Measurements from ENCODE around the gene RAPGEF3. TPM values are rescaled to one million over a fixed set of nuclear protein-coding genes. Genes with fewer than 3 reads are reported as not detected.

RAPGEF3 gene
- total RNA-seq, 1 experiment from 2014 or later, result 8.2 TPM

DNA sequence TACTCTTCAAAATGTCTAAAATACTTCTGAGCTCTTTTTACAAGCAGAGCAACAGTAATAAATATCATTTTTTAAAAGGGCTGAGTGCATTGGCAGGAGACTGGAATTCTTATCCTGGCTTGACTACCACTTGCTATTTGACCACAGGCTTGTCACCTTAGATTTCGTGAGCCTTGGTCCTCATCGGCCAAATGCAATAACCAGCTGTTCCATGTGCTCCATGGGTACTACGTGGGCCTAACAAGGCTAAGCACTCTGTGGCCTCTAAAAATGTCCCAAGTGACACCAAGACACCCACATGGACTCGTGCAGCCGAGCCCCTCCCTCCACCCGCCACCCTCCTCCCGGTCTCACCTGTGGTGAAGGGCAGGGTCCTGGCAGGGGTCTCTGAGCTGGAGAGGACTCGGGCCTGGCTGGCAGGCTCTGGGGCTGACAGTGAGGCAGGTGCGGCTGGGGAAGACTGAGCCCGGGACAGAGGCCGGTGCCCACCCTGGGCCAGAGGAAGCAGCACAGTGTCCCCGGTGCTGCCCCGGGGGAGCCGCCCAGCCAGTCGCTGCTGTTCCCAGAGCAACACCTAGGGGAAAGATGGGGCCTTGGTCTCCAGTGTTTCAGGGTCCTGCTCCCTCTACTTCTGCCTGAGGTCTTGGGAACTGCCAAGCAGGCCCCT, 34.5 kb upstream of the RAPGEF3 start:
- CTCF ChIA-PET, result interaction anchor here (0.7 kb wide), 1 partner anchor 75 kb away, joined by 3 read pairs; no protein-coding TSS in a partner anchor
- Mint-ChIP-seq H3K27ac (ENCODE audit: unreplicated experiment) (no peak overlapping the region), H3K4me1 (ENCODE audit: low read depth, unreplicated experiment) (no peaks in the 10 kb centered on the region), H3K9me3 (ENCODE audit: low read depth, unreplicated experiment) (no peaks in the 10 kb centered on the region), H3K36me3 (ENCODE audit: insufficient read depth, unreplicated experiment) (peaks cover 22% of the 10 kb centered on the region), H3K4me3 (ENCODE audit: low read depth, unreplicated experiment) (no peak overlapping the region), H3K27me3 (ENCODE audit: unreplicated experiment) (no peaks in the 10 kb centered on the region)
- BruUV-seq (replicated peaks), result no TSS peak
- no peak for DNase-seq
- intact Hi-C loops (cut with micrococcal nuclease; ENCODE audit: unreplicated experiment), result no loop called here
- TF ChIP-seq, protein P1, sequence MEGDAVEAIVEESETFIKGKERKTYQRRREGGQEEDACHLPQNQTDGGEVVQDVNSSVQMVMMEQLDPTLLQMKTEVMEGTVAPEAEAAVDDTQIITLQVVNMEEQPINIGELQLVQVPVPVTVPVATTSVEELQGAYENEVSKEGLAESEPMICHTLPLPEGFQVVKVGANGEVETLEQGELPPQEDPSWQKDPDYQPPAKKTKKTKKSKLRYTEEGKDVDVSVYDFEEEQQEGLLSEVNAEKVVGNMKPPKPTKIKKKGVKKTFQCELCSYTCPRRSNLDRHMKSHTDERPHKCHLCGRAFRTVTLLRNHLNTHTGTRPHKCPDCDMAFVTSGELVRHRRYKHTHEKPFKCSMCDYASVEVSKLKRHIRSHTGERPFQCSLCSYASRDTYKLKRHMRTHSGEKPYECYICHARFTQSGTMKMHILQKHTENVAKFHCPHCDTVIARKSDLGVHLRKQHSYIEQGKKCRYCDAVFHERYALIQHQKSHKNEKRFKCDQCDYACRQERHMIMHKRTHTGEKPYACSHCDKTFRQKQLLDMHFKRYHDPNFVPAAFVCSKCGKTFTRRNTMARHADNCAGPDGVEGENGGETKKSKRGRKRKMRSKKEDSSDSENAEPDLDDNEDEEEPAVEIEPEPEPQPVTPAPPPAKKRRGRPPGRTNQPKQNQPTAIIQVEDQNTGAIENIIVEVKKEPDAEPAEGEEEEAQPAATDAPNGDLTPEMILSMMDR (IDR thresholded peaks at IDR 0.05; ENCODE audit: unreplicated experiment), result no peak

DNA sequence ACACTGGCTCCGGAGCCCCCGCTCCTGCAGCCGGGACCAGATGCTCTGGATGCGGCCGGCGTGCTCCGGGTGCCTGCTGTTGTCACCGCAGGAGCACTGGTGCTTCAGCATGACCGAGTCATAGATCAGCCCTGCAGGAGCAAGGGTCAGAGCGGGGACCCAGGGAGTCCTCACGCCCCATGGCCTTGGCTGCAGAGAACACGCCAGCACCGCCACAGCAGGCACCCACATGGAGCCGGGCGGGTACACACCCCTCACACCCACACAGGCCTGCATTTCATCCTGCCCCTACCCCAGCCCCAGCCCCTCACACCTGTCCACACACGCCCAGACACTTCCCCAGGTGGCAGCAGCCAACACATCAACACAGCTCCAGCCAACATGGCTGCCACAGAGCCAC, 33.2 kb upstream of the RAPGEF3 start:
- Mint-ChIP-seq H3K4me3 (ENCODE audit: low read depth, unreplicated experiment) (no peak overlapping the region), H3K27ac (ENCODE audit: unreplicated experiment) (no peak overlapping the region), H3K9me3 (ENCODE audit: low read depth, unreplicated experiment) (no peaks in the 10 kb centered on the region), H3K27me3 (ENCODE audit: unreplicated experiment) (no peaks in the 10 kb centered on the region), H3K4me1 (ENCODE audit: low read depth, unreplicated experiment) (no peaks in the 10 kb centered on the region), H3K36me3 (ENCODE audit: insufficient read depth, unreplicated experiment) (peaks cover 22% of the 10 kb centered on the region)
- TF ChIP-seq, protein P1 (IDR thresholded peaks at IDR 0.05; ENCODE audit: unreplicated experiment), result no peak
- intact Hi-C loops (cut with micrococcal nuclease; ENCODE audit: unreplicated experiment), result no loop called here
- CTCF ChIA-PET, result no interaction called here
- no peak for DNase-seq
- BruUV-seq (replicated peaks), result no TSS peak

DNA sequence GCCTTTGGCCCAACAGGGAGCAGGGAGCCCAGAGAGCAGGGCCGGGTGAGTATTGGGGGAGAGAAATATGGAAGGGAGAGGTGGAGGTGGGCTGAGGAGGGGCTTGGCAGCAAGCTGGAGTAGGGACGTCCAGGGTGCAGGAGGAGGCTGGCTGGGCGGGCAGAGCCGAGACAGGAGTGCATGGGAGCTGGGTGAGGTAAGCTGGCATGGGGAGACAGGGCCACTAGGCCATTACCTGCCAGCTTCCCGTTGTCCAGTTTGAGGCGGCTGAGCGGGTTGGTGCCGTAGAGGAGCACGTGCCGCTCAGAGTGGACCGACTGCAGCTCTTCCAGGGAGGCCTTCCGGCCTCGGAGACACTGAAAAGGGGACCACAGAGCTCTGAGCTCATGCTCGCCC, 32.7 kb upstream of the RAPGEF3 start:
- Mint-ChIP-seq H3K27ac (ENCODE audit: unreplicated experiment) (no peak overlapping the region), H3K36me3 (ENCODE audit: insufficient read depth, unreplicated experiment) (peaks cover 22% of the 10 kb centered on the region), H3K4me3 (ENCODE audit: low read depth, unreplicated experiment) (no peak overlapping the region), H3K9me3 (ENCODE audit: low read depth, unreplicated experiment) (no peaks in the 10 kb centered on the region), H3K27me3 (ENCODE audit: unreplicated experiment) (no peaks in the 10 kb centered on the region), H3K4me1 (ENCODE audit: low read depth, unreplicated experiment) (no peaks in the 10 kb centered on the region)
- CTCF ChIA-PET, result no interaction called here
- no peak for DNase-seq
- TF ChIP-seq, protein P1 (IDR thresholded peaks at IDR 0.05; ENCODE audit: unreplicated experiment), result no peak
- intact Hi-C loops (cut with micrococcal nuclease; ENCODE audit: unreplicated experiment), result no loop called here
- no TSS peak for BruUV-seq (replicated peaks)

DNA sequence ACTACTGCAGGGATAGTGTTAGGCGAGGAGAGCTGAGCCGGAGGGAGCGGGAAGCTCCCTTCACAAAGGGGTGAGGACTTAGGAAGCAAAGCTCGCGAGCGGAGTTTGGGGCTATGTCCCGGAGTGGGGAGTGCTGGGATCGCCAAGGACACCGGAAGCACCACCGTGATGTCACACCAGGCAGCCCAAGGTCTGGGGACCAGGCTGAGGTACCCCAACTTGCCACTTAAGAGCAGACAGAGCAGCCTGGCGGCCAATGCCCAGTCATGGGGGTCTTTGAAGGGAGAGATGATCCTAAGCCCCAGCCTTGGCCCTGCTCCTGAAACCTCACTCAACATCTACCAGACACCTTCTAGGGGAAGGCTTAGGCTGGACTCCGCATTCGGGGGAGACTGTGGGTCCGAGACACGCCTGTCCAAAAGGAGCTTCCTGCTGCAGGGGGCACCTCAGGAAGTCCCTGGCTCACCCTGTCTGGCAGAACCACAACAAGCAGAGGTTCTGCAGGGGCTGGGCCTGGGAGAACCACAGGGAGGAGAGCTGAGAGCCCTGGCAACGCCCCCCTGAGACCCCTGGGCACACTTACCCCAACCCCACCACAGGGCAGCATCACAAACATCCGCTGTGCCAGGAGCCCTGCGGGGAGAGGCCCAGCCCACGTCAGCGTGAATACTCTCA, 32.1 kb upstream of the RAPGEF3 start:
- Mint-ChIP-seq H3K36me3 (ENCODE audit: insufficient read depth, unreplicated experiment) (peaks cover 21% of the 10 kb centered on the region), H3K4me3 (ENCODE audit: low read depth, unreplicated experiment) (no peak overlapping the region), H3K27me3 (ENCODE audit: unreplicated experiment) (no peaks in the 10 kb centered on the region), H3K4me1 (ENCODE audit: low read depth, unreplicated experiment) (no peaks in the 10 kb centered on the region), H3K9me3 (ENCODE audit: low read depth, unreplicated experiment) (no peaks in the 10 kb centered on the region), H3K27ac (ENCODE audit: unreplicated experiment) (no peak overlapping the region)
- no TSS peak for BruUV-seq (replicated peaks)
- CTCF ChIA-PET, result no interaction called here
- intact Hi-C loops (cut with micrococcal nuclease; ENCODE audit: unreplicated experiment), result no loop called here
- no peak for DNase-seq
- TF ChIP-seq, protein P1 (IDR thresholded peaks at IDR 0.05; ENCODE audit: unreplicated experiment), result no peak
